ENCODE measurements around the gene VAT1. TPM values are rescaled to one million over a fixed set of nuclear protein-coding genes. Genes with fewer than 3 reads are reported as not detected.

Gene VAT1
- total and polyA plus RNA-seq, 9 of the 15 experiments (the other 6 are each of a cell fraction or from before 2014, with no cell fraction given), result 29.4 to 153 (median 66.7) TPM

DNA sequence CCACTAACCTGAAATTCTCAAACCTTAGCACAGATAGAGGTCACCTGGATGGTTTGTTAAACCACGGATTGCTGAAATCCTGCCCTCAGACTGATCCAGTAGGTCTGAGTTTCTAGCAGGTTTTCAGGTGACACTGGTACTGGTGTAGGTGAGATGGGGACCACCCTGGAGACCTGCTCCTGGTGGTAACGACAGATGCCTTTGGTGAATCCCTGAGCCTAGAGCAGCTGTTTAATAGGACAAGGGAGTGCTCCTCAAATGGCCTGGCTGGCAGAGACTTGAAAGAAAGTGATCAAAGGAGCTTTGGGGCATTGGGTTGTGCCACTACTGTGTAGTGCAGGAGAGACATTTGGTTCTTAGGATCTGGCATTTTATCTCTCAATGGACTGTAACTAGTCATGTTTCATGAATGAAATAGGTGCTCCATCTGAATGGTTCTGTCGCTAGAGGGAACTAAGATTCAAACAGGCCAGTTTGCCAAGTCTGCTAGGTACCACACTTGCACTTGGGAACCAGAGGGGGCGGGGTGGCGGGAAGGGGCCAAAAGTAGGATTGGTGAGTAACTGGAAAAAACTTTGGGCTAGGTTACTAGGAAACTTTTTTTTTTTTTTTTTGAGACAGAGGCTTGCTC is 18.5 kb downstream of the VAT1 start (continued):
- TF ChIP-seq, protein P1, sequence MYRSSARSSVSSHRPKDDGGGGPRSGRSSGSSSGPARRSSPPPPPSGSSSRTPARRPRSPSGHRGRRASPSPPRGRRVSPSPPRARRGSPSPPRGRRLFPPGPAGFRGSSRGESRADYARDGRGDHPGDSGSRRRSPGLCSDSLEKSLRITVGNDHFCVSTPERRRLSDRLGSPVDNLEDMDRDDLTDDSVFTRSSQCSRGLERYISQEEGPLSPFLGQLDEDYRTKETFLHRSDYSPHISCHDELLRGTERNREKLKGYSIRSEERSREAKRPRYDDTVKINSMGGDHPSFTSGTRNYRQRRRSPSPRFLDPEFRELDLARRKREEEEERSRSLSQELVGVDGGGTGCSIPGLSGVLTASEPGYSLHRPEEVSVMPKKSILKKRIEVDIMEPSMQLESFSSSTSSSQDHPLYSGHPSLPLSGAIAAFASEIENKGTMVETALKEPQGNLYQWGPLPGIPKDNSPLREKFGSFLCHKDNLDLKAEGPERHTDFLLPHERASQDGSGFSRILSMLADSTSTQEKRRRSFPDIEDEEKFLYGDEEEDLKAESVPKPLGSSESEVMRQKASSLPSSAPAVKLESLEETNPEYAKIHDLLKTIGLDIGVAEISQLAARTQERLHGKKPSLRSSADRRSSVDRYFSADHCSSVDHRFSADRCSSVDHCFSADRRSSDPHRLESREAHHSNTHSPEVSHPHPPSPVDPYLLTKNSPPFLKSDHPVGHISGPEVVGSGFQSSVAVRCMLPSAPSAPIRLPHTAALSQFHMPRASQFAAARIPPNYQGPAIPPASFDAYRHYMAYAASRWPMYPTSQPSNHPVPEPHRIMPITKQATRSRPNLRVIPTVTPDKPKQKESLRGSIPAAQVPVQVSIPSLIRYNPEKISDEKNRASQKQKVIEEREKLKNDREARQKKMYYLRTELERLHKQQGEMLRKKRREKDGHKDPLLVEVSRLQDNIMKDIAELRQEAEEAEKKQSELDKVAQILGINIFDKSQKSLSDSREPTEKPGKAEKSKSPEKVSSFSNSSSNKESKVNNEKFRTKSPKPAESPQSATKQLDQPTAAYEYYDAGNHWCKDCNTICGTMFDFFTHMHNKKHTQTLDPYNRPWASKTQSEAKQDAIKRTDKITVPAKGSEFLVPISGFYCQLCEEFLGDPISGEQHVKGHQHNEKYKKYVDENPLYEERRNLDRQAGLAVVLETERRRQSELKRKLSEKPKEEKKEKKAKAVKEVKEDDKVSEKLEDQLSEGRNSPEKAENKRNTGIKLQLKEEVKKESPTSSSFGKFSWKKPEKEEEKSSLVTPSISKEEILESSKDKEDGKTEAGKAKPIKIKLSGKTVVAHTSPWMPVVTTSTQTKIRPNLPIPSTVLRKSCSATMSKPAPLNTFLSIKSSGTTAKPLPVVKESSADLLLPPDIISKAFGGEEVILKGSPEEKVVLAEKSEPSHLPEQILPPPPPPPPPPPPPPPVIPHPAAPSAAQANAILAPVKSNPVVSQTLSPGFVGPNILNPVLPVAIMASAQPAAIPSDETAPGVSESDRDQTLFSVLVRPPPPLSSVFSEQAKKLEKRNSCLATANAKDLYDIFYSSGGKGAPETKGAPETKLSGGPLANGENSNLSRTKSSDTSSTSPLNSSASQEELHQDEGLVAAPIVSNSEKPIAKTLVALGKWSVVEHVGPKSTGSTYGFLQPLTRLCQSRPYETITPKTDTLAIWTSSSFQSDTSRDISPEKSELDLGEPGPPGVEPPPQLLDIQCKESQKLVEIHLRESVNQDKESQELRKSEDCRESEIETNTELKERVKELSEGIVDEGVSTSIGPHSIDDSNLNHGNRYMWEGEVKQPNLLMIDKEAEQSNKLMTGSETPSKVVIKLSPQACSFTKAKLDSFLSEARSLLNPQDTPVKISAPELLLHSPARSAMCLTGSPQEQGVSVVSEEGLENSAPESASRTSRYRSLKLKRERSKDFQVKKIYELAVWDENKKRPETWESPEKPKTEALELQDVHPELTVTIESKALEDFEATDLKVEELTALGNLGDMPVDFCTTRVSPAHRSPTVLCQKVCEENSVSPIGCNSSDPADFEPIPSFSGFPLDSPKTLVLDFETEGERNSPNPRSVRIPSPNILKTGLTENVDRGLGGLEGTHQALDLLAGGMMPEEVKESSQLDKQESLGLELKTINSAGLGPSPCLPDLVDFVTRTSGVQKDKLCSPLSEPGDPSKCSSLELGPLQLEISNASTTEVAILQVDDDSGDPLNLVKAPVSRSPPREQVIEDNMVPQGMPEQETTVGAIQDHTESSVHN (IDR thresholded peaks at IDR 0.05; ENCODE audit: borderline replicate concordance in 1 of 2, low read depth in 1 of 2), result no peak
- no peak for TF ChIP-seq TGIF2 (CRISPR knock-in tag; IDR thresholded peaks at IDR 0.05)
- TF ChIP-seq, protein P2, sequence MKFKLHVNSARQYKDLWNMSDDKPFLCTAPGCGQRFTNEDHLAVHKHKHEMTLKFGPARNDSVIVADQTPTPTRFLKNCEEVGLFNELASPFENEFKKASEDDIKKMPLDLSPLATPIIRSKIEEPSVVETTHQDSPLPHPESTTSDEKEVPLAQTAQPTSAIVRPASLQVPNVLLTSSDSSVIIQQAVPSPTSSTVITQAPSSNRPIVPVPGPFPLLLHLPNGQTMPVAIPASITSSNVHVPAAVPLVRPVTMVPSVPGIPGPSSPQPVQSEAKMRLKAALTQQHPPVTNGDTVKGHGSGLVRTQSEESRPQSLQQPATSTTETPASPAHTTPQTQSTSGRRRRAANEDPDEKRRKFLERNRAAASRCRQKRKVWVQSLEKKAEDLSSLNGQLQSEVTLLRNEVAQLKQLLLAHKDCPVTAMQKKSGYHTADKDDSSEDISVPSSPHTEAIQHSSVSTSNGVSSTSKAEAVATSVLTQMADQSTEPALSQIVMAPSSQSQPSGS (CRISPR knock-in tag; IDR thresholded peaks at IDR 0.05), result no peak

Measured in K562 (cell line).